OCI-LY1 (cell line): ENCODE results near the gene CD47.

Source experiments
- EZH2 ChIP-seq: fragments of 200-600 bp; sonication (generic), shearing (Covaris generic); IDR thresholded peaks from 2 replicates; pipeline ENCODE4 v1.8.0; 2017; ENCODE audit warnings: borderline replicate concordance, mixed run types, mild to moderate bottlenecking, antibody characterized with exemption, low read length, moderate library complexity, mixed read lengths
- TF ChIP-seq, protein P1 (sequence below): fragments of 200-600 bp; sonication (generic), shearing (Covaris generic); IDR thresholded peaks from 2 replicates; pipeline ENCODE4 v1.5.1; 2017; ENCODE audit warnings: mild to moderate bottlenecking, antibody characterized with exemption, low read length, moderate library complexity, mixed read lengths

- TF ChIP-seq, protein P1, sequence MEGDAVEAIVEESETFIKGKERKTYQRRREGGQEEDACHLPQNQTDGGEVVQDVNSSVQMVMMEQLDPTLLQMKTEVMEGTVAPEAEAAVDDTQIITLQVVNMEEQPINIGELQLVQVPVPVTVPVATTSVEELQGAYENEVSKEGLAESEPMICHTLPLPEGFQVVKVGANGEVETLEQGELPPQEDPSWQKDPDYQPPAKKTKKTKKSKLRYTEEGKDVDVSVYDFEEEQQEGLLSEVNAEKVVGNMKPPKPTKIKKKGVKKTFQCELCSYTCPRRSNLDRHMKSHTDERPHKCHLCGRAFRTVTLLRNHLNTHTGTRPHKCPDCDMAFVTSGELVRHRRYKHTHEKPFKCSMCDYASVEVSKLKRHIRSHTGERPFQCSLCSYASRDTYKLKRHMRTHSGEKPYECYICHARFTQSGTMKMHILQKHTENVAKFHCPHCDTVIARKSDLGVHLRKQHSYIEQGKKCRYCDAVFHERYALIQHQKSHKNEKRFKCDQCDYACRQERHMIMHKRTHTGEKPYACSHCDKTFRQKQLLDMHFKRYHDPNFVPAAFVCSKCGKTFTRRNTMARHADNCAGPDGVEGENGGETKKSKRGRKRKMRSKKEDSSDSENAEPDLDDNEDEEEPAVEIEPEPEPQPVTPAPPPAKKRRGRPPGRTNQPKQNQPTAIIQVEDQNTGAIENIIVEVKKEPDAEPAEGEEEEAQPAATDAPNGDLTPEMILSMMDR = no peak
- TF ChIP-seq EZH2 = no peak
Measured at GRCh38 chr3:108125550-108126071, 34.8 kb upstream of the CD47 start.
